ENCODE data around the gene LRRC28.

The LRRC28 gene

DNA sequence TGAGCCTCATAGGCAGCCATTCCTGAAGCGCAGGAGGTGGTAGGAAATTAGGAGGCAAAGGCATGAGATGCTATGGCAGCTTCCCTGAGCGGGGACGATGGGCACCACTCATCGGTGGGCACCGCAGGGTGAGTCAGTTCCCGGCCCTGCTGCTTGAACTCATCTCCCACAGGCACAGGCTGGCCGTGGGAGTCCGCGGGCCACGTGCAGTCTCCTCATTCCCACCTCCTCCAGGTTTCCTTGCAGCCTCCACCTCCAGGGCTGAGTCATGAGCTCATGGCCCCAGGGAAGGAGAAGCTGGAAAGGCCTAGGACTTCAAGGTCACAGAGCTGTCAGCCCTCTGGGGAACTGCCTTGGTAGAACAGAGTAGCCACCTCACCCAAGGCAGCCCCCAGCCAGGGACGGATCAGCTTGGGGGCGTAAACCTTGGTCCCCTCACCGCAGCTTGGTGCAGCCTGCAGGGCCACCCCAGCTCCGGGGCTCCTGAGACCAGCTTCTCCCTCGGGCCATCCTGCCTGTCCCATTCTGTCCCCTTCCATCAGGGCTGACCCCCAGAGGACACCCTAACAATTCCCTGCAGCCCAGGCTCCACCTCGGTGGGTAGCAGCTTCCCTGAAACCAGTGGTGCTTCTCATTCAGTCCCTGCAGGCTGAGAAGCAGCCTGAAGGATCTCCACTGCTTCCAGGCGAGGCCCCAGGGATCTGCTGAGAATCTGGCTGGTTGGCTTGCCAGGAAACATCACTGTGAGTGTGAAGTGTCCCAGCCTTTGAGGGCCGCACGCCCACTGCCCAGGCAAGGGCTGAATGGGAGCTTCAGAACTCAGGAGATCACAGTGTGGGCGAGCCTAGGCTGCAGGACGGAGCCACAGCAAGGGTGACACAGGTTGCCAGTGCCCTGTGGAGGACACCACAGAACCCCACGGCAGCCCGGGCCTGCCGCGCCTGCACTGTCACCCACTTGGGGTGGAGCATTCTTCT is 163.8 kb downstream of the LRRC28 start:
- H2BK5ac ChIP-seq (ENCODE audit: low read depth, low read length, poor library complexity) = no peak overlapping the region
- no peaks in the 10 kb centered on the region for H3K27me3 ChIP-seq (ENCODE audit: insufficient read depth, low read length)
- no peak overlapping the region for H4K91ac ChIP-seq (ENCODE audit: low read depth, low read length)
- H3K9me3 ChIP-seq (ENCODE audit: insufficient read depth, low read depth, low read length) = no peaks in the 10 kb centered on the region
- H3K4ac ChIP-seq (ENCODE audit: low read depth, low read length) = no peak overlapping the region
- no peak overlapping the region for H2BK12ac ChIP-seq (ENCODE audit: low read length)
- H3K4me3 ChIP-seq (ENCODE audit: low read depth, low read length) = no peak overlapping the region
- H3K27ac ChIP-seq (ENCODE audit: low read depth, low read length) = no peak overlapping the region
- DNase-seq = peak; percentile 38 to 56
- H3K79me1 ChIP-seq (ENCODE audit: low read length) = no peaks in the 10 kb centered on the region
- H4K12ac ChIP-seq (ENCODE audit: low read depth, low read length) = no peak overlapping the region
- H3K14ac ChIP-seq (ENCODE audit: low read length) = no peak overlapping the region
- no peak overlapping the region for H2AFZ ChIP-seq (ENCODE audit: insufficient read depth, low read length, poor library complexity)
- H4K8ac ChIP-seq (ENCODE audit: low read depth, low read length) = no peak overlapping the region
- H3K23ac ChIP-seq (ENCODE audit: low read length) = no peak overlapping the region
- H3K18ac ChIP-seq (ENCODE audit: low read length) = no peak overlapping the region
- no peak overlapping the region for H2AK5ac ChIP-seq (ENCODE audit: low read length)
- H2BK120ac ChIP-seq (ENCODE audit: insufficient read depth, low read length, poor library complexity) = no peak overlapping the region
- no peaks in the 10 kb centered on the region for H3K36me3 ChIP-seq (ENCODE audit: control insufficient read depth in 1 of 2, insufficient read depth in 2 of 2, low read length in 2 of 2)
- no peak overlapping the region for H3K4me2 ChIP-seq (ENCODE audit: low read length)
- H3K79me2 ChIP-seq (ENCODE audit: control insufficient read depth, insufficient read depth, low read length, poor library complexity) = no peaks in the 10 kb centered on the region
- H3K9ac ChIP-seq (ENCODE audit: low read length) = no peak overlapping the region
- peaks cover 4 to 8% of the 10 kb centered on the region in 2 experiments for H3K4me1 ChIP-seq (ENCODE audit: control insufficient read depth in 1 of 2, insufficient read depth in 2 of 2, low read length in 2 of 2)
- no CpG with 5 or more reads among the region's 25 CpGs for WGBS (ENCODE audit: extremely low coverage, insufficient coverage, insufficient read length)

DNA sequence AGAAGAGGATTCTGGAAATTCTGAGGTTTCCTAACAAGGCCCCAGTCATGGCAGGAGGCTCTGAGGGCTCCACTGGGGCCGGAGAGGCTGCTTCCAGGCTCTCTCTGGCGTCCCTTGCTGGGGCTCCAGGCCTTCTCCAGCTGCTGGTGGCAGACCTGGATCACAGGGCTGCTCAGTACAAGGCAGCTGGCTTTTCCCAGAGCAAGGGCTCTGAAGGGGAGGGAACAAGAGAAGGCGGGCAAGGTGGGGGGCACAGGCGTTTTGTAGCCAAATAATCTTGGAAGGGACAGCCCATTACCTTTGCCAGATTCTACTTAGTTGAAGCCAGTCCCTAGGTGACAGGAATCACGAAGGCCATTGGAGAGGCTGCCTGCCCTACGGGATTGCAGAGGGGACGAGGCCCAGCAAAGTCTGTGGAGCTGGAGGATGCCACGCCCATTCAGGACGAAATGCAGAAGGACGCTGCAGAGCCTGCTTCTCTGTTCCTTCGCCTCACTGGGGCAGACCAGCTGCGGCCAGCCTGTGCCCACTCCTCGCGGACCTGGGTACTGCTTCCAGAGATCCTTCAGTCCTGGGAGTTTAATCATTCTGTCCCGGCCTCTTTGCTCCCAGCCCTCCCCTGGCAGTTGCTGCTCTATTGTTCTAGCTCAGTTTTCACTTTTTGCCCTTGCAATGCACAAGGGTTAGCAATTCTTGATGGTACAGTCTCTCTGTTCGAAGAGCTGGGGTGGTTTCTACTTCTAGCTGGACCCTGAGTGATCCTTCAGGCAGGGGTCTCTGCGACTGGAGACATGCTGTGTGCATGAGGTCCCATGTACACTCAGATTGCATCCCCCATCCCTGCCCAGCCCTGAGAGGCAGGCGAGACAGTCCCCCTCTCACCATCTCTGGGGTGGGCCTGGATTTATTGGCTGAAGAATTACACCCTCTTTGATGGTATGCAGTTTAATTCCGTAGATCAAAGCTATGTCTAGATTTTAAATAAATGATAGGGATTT is 165.2 kb downstream of the LRRC28 start:
- no peak overlapping the region for H3K9ac ChIP-seq (ENCODE audit: low read length)
- H3K4me2 ChIP-seq (ENCODE audit: low read length) = no peak overlapping the region
- WGBS (ENCODE audit: extremely low coverage, insufficient coverage, insufficient read length) = no CpG with 5 or more reads among the region's 19 CpGs

DNA sequence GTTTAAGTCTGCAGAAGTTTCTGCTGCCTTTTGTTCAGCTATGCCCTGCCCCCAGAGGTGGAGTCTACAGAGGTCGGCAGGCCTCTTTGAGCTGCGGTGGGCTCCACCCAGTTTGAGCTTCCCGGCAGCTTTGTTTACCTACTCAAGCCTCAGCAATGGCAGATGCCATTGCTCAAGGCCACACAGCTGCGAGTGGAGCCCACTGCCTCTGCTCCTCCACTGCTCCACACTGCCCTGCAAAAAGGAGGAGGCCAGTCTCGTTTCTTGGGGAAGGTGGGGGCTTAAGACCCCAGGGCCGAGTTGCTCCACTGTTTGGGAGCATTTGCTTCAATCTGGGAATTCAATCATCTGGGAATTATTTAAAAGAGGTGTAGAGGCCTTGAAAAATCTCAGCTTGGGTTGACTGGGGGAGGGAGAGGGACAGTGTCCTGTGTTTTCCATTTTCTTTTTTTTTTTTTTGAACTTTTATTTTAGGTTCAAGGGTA is 169.9 kb downstream of the LRRC28 start:
- H3K4ac ChIP-seq (ENCODE audit: low read depth, low read length) = peak overlapping the region; percentile 51
- H3K4me2 ChIP-seq (ENCODE audit: low read length) = no peak overlapping the region
- H3K23ac ChIP-seq (ENCODE audit: low read length) = no peak overlapping the region
- H4K8ac ChIP-seq (ENCODE audit: low read depth, low read length) = peak overlapping the region; percentile 74
- peaks cover 22% of the 10 kb centered on the region for H3K79me1 ChIP-seq (ENCODE audit: low read length)
- no peak overlapping the region for H3K27ac ChIP-seq (ENCODE audit: low read depth, low read length)
- peak overlapping the region; percentile 24 for H2BK120ac ChIP-seq (ENCODE audit: insufficient read depth, low read length, poor library complexity)
- H3K9ac ChIP-seq (ENCODE audit: low read length) = no peak overlapping the region
- H3K27me3 ChIP-seq (ENCODE audit: insufficient read depth, low read length) = no peaks in the 10 kb centered on the region
- no peak overlapping the region for H3K4me3 ChIP-seq (ENCODE audit: low read depth, low read length)
- no peak overlapping the region for H2BK5ac ChIP-seq (ENCODE audit: low read depth, low read length, poor library complexity)
- peak overlapping the region; percentile 48 for H2AFZ ChIP-seq (ENCODE audit: insufficient read depth, low read length, poor library complexity)
- peak overlapping the region; percentile 58 for H4K91ac ChIP-seq (ENCODE audit: low read depth, low read length)
- no peak overlapping the region for H3K14ac ChIP-seq (ENCODE audit: low read length)
- H3K36me3 ChIP-seq (ENCODE audit: control insufficient read depth in 1 of 2, insufficient read depth in 2 of 2, low read length in 2 of 2) = no peaks in the 10 kb centered on the region
- no peak overlapping the region for H3K18ac ChIP-seq (ENCODE audit: low read length)
- no peak overlapping the region for H2AK5ac ChIP-seq (ENCODE audit: low read length)
- no peak for DNase-seq
- H3K4me1 ChIP-seq (ENCODE audit: control insufficient read depth in 1 of 2, insufficient read depth in 2 of 2, low read length in 2 of 2) = peaks cover 19 to 20% of the 10 kb centered on the region in 2 experiments
- peaks cover 6% of the 10 kb centered on the region for H3K79me2 ChIP-seq (ENCODE audit: control insufficient read depth, insufficient read depth, low read length, poor library complexity)
- WGBS (ENCODE audit: extremely low coverage, insufficient coverage, insufficient read length) = no CpG with 5 or more reads among the region's 6 CpGs
- no peaks in the 10 kb centered on the region for H3K9me3 ChIP-seq (ENCODE audit: insufficient read depth, low read depth, low read length)
- no peak overlapping the region for H4K12ac ChIP-seq (ENCODE audit: low read depth, low read length)
- no peak overlapping the region for H2BK12ac ChIP-seq (ENCODE audit: low read length)

More for the DNA sequence above, 165.2 kb downstream of the LRRC28 start:
- Histone ChIP-seq H3K9me3 (ENCODE audit: insufficient read depth, low read depth, low read length) (no peaks in the 10 kb centered on the region), H4K91ac (ENCODE audit: low read depth, low read length) (no peak overlapping the region), H3K27me3 (ENCODE audit: insufficient read depth, low read length) (no peaks in the 10 kb centered on the region), H3K23ac (ENCODE audit: low read length) (no peak overlapping the region), H4K8ac (ENCODE audit: low read depth, low read length) (no peak overlapping the region), H3K79me2 (ENCODE audit: control insufficient read depth, insufficient read depth, low read length, poor library complexity) (no peaks in the 10 kb centered on the region), H3K36me3 (ENCODE audit: control insufficient read depth in 1 of 2, insufficient read depth in 2 of 2, low read length in 2 of 2) (no peaks in the 10 kb centered on the region), H3K4me3 (ENCODE audit: low read depth, low read length) (no peak overlapping the region), H2BK120ac (ENCODE audit: insufficient read depth, low read length, poor library complexity) (no peak overlapping the region), H3K4ac (ENCODE audit: low read depth, low read length) (no peak overlapping the region), H4K12ac (ENCODE audit: low read depth, low read length) (no peak overlapping the region), H3K27ac (ENCODE audit: low read depth, low read length) (no peak overlapping the region), H2AK5ac (ENCODE audit: low read length) (no peak overlapping the region), H3K79me1 (ENCODE audit: low read length) (no peaks in the 10 kb centered on the region), H2AFZ (ENCODE audit: insufficient read depth, low read length, poor library complexity) (no peak overlapping the region), H3K14ac (ENCODE audit: low read length) (no peak overlapping the region), H3K18ac (ENCODE audit: low read length) (no peak overlapping the region), H2BK5ac (ENCODE audit: low read depth, low read length, poor library complexity) (no peak overlapping the region), H3K4me1 (ENCODE audit: control insufficient read depth in 1 of 2, insufficient read depth in 2 of 2, low read length in 2 of 2) (peaks cover 6 to 11% of the 10 kb centered on the region in 2 experiments), H2BK12ac (ENCODE audit: low read length) (no peak overlapping the region)
- no peak for DNase-seq

DNA sequence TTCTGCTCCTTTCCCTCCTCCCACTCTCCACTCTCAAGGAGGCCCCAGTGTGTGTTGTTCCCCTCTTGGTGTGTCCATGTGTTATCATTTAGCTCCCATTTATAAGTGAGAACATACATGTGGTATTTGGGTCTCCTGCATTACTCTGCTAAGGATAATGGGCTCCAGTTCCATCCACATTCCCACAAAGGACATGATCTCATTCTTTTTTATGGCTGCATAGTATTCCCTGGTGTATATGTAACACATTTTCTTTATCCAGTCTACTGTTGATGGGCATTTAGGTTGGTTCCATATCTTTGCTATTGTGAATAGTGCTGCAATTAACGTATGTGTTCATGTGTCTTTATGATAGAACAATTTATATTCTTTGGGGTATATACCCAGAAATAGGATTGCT is 170.5 kb downstream of the LRRC28 start:
- H3K27me3 ChIP-seq (ENCODE audit: insufficient read depth, low read length) = no peaks in the 10 kb centered on the region
- no peak overlapping the region for H3K14ac ChIP-seq (ENCODE audit: low read length)
- H4K12ac ChIP-seq (ENCODE audit: low read depth, low read length) = no peak overlapping the region
- H3K9me3 ChIP-seq (ENCODE audit: insufficient read depth, low read depth, low read length) = no peaks in the 10 kb centered on the region
- H3K9ac ChIP-seq (ENCODE audit: low read length) = no peak overlapping the region
- H2AK5ac ChIP-seq (ENCODE audit: low read length) = no peak overlapping the region
- H3K27ac ChIP-seq (ENCODE audit: low read depth, low read length) = no peak overlapping the region
- no peak overlapping the region for H2BK12ac ChIP-seq (ENCODE audit: low read length)
- H3K4me1 ChIP-seq (ENCODE audit: control insufficient read depth in 1 of 2, insufficient read depth in 2 of 2, low read length in 2 of 2) = peaks cover 24 to 25% of the 10 kb centered on the region in 2 experiments
- peaks cover 6% of the 10 kb centered on the region for H3K79me2 ChIP-seq (ENCODE audit: control insufficient read depth, insufficient read depth, low read length, poor library complexity)
- H2BK120ac ChIP-seq (ENCODE audit: insufficient read depth, low read length, poor library complexity) = no peak overlapping the region
- no peak overlapping the region for H3K4me3 ChIP-seq (ENCODE audit: low read depth, low read length)
- no peak overlapping the region for H2BK5ac ChIP-seq (ENCODE audit: low read depth, low read length, poor library complexity)
- no peak overlapping the region for H3K18ac ChIP-seq (ENCODE audit: low read length)
- DNase-seq = no peak
- H3K36me3 ChIP-seq (ENCODE audit: control insufficient read depth in 1 of 2, insufficient read depth in 2 of 2, low read length in 2 of 2) = no peaks in the 10 kb centered on the region
- peaks cover 23% of the 10 kb centered on the region for H3K79me1 ChIP-seq (ENCODE audit: low read length)
- H3K4ac ChIP-seq (ENCODE audit: low read depth, low read length) = no peak overlapping the region
- no peak overlapping the region for H3K23ac ChIP-seq (ENCODE audit: low read length)
- no CpG with 5 or more reads among the region's 1 CpG for WGBS (ENCODE audit: extremely low coverage, insufficient coverage, insufficient read length)
- no peak overlapping the region for H3K4me2 ChIP-seq (ENCODE audit: low read length)
- no peak overlapping the region for H2AFZ ChIP-seq (ENCODE audit: insufficient read depth, low read length, poor library complexity)
- no peak overlapping the region for H4K91ac ChIP-seq (ENCODE audit: low read depth, low read length)
- no peak overlapping the region for H4K8ac ChIP-seq (ENCODE audit: low read depth, low read length)

Measured in trophoblast cell (in vitro differentiated cells and primary cell).